HL-60/S4 treated with phorbol 12-myristate 13-acetate at 8.2 ng/mL for 4 days and 3 days (cell line): ENCODE results near the gene SDSL.

ENCODE experiments used
- in situ Hi-C: fragments of 300-500 bp; cut with MboI; formaldehyde crosslinking; loops from 2 replicates; pipeline ENCODE4 v1.15.0; 2022; ENCODE audit warnings: low sequenced_read_pairs

SDSL gene

DNA sequence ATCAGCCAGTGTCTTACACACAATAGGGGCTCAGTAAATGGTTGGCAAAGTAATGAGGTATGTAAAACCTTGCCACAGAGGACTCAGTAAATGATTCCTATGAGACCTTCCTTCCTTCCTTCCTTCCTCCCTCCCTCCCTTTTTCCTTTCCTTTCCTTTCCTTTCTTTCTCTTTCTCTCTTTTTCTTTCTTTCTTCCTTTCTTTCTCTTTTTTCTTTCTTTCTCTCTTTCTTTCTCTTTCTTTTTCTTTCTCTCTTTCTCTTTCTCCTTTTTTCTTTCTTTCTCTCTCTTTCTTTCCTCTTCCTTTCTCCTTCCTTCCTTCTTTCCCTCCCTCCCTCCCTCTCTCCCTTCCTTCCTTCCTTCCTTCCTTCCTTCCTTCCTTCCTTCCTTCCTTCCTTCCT lies 26.0 kb upstream of the SDSL start:
- in situ Hi-C loops = no loop called here

DNA sequence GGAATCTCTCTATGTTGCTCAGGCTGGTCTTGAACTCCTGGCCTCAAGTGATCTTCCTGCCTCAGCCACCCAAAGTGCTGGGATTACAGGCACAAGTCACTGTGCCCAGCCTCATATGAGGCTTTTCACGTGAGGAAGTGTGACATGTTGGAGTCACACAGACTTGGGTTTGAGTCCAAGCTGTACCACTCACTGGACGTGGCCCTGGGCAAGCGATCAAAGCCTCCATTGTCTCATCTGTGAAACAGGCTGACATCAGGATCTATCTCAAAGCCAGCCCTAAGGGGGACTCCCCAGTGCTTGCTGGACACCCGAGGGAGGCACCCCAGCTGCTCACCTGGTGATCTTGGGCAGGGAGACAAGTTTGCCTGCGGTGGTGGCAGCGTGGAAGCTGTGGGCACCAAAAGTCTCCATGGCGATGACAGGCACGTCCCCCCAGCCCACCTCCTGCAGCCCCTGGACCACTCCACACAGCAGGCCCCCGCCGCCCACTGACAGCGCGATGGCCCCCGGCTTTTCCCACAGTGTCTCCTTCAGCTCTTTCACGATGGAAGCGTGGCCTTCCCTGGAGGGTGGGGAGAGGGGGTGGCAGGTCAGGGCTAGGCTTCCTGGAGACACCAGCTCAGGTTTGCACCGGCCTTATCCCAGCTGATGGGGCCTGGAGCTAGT lies 25.2 kb upstream of the SDSL start:
- in situ Hi-C loops = no loop called here

DNA sequence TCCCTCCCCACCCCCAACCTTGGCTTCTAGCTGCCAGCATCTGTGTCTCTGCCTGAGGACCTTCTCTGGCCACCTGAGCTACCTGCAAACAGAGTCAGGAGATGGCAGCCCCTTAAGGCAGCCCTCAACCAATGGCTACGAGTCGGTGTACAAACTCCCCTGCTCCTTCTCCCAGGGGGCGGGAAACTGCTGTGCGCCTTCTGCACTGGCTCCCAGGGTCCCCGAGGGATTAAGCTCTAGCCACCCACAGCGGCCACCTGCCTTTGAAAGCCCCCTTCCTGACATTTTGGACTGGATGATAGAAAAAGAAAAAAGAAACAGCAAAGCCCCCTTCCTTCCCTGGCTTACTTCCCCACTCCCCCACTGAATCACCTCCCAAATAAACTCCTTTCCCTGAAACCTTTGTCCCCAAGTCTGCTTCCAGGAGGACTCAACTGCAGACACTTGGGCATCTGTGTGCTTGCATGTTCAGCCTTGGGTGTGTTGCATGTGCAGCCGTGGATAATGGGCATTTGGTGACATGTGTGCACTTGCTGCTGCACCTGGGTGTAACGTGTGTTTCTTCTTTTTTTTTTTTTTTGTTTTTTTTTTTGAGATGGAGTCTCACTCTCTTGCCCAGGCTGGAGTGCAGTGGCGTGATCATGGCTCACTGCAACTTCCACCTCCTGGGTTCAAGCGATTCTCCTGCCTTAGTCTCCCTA lies 24.5 kb upstream of the SDSL start:
- in situ Hi-C loops = no loop called here

DNA sequence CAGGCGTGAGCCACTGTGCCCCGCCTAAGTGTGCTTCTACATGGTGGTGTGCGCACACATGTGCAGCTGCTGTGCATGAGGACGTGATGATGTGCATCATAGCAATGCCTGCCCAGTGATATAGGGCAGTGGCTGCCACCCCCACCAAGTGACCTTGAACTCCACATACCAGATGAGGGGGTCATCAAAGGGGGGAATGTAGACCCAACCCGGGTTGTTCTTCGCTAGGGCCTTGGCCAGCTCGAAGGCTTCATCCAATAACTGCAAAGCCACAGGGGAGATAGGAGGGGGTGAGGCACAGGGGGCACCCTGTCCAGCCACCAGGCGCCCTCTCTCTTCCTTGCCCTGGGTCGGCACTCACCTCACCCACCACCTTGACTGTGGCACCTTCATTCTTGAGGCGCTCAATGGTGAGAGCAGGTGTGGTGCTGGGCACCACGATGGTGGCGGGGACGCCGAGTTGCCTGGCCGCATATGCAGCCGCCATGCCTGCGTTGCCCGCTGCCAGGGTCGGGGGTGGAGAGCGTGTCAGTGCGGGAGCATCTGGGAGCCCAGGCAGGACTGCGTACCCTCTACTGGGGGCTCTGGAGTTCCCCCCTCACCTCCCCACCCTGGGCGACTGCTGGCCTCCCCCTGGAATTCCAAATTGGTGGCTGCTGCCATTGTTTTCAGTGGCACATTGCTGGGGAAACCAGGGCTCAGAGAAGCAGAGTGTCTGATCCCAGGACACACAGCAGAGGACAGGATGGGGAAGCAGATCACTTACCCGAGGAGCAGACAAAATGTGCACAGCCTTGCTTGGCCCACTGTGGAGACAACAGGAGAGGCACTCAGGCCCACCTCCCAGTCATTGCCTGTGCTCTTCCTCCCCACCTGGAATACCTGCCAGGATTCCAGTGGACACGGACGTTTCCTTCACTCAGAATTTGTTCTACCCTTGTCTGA lies 23.6 kb upstream of the SDSL start:
- in situ Hi-C loops = no loop called here

DNA sequence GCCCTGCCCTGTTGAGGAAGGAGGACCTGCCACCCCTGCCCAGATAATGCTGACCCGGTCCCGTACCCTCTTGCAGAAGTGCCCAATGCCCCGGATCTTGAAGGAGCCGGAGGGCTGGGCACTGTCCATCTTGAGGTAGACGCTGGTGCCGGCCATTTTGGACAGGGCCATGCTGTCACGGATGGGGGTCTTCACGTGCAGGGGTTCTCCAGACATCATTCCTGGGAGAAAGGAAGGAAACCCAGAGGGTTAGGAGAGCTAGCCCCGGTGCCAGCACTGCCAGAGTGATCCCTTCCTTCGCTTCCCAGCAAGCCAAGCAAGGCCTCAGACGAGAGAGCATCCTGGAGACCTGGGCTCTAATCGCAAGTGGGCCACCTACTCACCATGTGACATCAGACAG lies 22.7 kb upstream of the SDSL start:
- in situ Hi-C loops = no loop called here

DNA sequence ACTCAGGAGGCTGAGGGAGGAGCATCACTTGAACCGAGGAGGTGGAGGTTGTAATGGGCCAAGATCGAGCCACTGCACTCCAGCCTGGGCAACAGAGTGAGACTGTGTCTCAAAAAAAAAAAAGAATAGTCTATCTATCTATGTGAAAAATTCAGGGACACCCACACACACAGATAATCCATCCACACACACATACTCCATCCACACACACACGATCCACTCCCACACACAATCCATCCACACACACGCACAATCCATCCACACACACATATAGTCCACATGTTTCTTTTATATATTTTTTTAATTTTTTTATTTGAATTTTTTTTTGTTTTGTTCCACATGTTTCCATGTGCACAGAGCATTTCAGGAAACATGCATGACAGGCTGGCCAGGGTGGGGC lies 21.8 kb upstream of the SDSL start:
- in situ Hi-C loops = loop anchor here (25.0 kb wide), 1 partner anchor 213 kb away; the partner anchor contains the start of genes DDX54 and RITA1

DNA sequence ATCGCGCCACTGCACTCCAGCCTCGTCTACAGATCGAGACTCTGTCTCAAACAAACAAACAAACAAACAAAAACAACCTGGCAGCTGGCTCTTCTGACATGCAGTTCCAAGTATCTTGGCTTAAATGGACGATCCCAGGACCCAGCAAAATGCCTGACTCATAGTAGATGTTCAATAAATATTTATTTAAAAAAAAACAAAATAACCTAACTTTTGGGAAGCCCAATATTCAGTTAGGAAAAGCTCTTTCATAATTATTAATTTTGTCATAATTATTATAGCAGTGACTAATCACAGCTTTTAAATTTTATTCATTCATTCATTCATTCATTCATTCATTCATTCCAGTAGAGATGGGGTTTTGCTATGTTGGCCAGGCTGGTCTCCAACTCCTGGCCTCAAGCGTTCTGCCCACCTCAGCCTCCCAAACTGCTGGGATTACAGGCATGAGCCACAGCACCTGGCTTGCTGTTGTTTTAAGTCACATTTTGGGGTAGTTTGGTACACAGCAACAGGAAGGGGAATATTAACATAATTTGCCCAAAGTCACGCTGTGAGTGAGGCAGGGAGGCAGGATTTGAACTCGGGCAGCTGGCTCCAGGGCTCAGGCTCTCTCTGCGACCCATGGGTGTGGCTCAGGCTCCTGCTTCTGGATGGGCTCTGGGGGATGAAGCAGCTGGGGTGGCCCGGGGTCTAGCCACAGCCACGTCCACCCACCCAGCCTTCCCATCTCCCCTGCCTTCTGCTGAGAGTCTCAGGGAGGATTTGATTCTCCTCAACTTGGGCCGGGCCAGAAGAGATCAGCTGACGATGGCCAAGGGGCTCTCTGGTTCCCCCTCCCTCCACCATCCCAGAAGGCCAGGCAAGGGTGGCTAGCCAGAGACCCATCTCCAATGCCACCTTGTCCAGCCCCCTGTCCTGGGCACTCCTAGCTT lies 20.8 kb upstream of the SDSL start:
- in situ Hi-C loops = loop anchor here (25.0 kb wide), 1 partner anchor 214 kb away; the partner anchor contains the start of genes DDX54 and RITA1

DNA sequence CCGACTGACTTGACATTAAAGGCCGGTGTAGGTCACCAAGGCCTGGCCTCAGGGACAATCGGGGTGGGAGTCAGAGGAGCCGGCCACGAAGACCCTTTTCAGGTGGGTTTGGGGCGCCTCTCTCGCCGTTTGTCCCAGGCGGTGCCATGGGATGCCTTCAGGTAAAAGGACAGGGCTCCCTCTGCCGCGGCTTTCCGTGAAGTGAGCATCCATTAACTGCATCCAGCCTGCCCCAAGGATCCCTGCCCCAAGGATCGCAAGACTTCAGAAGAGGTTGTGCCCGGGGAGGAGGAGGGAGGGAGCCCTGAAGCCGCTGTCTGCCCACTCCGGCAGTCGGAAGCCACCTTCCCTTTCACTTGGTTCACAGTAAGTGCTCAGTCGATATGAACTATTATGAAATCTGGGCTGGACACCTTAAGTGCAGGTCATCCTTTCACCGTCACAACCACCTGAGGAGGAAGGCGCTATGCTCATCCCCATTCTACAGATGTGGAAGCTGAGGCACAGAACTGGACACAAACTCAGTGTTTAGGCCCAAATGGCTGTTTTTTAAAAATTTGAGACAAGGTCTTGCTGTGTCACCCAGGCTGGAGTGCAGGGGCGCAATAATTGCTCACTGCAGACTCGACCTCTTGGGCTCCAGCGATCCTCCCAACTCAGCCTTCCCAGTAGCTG lies 19.5 kb upstream of the SDSL start:
- in situ Hi-C loops = loop anchor here (25.0 kb wide), 1 partner anchor 215 kb away; the partner anchor contains the start of genes DDX54 and RITA1

DNA sequence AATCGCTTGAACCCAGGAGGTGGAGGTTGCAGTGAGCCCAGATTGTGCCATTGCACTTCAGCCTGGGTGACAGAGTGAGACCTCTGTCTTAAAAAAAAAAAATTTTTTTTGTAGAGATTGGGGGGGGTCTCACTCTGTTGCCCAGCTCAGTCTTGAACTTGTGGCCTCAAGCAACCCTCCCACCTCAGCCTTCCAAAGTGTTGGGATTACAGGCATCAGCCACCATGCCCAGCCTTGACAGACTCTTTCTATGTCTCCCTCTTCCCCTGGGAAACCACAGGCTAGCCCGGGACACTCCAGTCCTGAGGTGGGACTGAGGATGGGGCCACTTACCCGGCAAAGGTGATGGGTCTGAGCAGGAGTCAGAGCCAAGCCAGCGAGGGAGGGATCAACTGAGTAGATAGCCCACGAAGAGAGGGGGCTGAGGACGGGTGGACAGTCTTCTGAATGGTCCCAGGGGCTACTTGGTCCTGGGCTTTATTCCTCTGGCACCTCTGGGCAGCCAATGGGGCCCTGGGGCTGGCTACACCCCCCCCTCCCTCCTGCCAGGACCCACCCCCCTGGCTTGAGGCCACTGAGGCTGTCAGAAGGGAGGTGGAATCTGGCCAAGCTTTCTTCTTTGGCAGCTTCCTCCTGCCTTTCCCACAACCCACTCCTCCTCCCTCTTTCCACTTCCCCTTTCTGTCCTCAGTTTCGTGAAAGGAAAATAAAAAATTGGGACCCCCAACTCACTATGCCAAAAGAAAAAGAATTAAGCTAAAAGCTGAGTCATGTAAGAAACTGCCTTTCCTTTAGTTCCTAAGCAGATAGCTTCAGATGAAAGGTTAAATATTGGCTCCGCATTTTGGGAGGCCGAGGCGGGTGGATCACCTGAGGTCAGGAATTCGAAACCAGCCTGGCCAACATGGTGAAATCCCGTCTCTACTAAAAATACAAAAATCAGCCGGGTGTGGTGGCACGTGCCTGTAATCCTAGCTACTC lies 18.5 kb upstream of the SDSL start, which contains the start of gene SDS:
SDS (minus strand) TSS at position 453 of the 981 bp plus-strand sequence. CDS start 4,179 bp downstream, outside the sequence.
- in situ Hi-C loops = loop anchor here (25.0 kb wide), 1 partner anchor 216 kb away; the partner anchor contains the start of genes DDX54 and RITA1

DNA sequence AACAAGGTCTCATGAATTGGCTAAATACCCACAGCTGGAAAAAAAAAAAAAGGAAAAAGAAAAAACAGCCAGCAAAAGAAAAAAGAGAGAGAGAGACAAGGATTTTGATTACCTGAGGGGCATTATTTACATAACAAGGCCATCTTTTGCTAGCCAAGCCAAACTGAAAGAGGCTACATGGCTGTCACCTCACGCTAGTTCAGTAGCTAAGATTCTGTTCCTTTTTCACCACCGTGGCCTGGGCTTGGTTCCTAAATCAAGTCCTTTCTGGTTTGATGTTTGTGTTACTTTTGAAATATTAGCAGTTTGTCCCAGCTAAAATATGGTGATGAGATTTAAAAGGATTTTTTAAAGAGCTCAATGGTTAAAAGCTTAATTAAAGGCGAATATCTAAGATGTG lies 16.5 kb upstream of the SDSL start:
- in situ Hi-C loops = loop anchor here (25.0 kb wide), 1 partner anchor 218 kb away; the partner anchor contains the start of genes DDX54 and RITA1

DNA sequence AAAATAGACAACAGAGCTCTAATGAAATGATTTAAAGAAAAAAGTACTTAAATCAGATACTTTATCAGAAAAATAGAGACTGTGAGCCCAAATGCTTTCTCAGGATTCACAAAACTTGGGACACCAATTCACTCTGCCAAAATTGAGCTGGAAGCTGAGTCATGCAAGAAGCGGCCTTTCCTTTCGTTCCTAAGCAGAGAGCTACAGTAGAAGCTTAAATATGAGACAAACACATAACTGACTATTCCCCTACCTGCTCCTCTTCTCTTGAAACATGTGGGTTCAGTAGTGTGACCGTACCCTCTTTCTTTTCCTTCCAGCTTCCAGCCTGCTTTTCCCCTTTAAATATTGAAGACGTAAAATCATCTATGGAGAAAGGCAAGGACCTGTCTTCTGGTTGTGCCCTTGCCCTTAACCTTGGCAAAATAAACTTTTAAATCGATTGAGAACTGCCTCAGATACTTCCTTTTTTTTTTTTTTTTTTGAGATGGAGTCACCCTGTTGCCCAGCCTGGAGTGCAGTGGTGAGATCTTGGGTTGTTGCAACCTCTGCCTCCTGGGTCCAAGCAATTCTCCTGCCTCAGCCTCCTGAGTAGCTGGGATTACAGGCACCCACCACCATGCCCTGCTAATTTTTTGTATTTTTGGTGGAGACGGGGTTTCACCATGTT lies 14.1 kb upstream of the SDSL start:
- in situ Hi-C loops = loop anchor here (25.0 kb wide), 1 partner anchor 221 kb away; the partner anchor contains the start of genes DDX54 and RITA1

DNA sequence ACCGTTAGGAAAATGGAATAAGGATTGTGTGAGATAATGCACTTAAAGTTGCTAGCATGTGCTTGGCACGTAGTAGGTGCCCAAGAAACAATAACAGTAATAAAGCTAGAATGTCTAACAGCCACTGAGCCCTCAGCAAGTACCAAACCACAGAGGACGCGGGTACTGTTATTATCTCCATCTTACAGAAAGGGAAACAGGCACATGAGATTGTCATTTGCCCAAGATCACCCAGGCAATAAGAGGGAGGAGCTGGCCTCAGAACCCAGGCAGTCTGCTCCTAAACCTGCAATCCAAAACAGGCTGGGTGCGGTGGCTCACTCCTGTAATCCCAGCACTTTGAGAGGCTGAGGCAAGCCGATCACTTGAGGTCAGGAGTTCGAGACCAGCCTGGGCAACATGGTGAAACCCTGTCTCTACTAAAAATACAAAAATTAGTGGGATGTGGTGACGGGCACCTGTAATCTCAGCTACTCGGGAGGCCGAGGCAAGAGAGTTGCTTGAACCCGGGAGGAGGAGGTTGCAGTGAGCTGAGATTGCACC lies 13.4 kb upstream of the SDSL start:
- in situ Hi-C loops = loop anchor here (25.0 kb wide), 1 partner anchor 222 kb away; the partner anchor contains the start of genes DDX54 and RITA1

DNA sequence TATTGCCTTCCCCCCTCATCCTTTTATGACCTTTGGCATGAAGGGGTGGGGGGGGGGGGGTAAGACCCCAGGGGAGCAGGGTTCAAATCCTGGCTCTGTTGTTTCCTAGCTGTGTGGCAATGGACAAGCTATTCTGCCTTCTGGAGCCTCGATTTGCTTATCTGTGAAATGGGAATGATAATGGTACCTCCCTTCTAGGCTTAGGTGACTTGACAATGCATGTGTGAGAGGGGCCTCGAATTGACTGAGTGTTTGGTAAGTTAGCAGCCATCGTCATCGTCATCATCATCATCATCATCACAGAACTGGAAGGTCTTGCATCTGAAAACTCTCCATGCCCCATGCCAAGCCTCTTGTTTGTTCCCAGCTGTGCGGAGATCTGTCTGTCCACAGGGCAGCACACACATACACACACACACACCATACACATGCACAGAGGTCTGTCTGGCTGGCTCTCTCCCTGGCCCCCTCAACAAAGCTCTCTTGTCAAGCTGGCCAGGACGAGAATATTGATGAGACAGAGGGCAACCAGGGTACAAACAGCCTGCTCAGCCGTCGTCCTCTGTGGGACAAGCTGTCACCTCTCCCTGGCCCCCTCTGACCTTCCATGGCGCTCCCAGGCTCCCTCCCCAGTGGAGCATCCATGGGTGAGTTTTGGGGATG lies 12.6 kb upstream of the SDSL start:
- in situ Hi-C loops = loop anchor here (25.0 kb wide), 1 partner anchor 222 kb away; the partner anchor contains the start of genes DDX54 and RITA1

DNA sequence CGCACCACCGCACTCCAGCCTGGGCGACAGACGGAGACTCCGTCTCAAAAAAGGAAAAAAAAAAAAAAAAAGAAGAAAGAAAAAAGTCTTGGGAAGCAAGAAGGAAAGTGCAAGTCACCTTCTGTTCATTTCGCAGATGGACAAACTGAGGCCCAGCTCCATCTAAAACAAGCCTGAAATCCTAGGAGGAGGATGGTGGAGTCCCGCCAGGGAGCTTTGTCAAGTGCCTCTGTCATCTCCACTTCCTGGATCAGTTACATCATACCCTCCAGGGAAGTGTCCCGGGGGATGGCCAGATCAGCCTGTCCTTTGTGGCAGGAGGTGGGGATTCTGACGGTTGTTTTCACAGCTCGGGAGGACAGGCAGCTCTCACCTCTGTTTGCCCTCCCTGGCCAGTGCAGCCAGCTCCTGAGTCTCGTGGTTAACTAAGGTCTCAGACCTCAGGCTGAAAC lies 8.7 kb upstream of the SDSL start:
- in situ Hi-C loops = loop anchor here (25.0 kb wide), 1 partner anchor 226 kb away; the partner anchor contains the start of genes DDX54 and RITA1

DNA sequence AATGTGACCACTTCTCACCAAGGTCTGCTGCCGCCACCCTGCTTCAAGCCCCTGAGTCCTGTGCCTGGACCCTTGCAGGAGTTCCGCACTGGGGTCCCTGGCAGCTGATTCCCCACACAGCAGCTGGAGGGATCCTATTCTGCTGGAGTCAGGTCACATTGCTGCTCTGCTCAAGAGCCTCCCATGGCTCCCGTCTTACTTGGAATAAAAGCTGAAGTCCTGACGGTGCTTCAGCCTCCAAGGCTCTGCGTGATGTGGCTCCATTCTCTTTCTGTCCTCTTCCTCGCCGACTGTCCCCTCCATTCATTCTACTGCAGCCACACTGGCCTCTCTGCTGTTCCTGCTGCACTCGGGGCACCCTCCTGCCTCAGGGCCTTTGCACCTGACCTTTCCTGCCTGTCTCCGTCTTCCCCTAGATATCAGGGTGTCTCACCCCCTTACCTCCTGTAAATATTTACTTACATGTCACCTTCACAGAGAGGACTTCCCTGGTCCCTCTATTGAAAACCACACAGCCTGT lies 7.6 kb upstream of the SDSL start:
- in situ Hi-C loops = loop anchor here (25.0 kb wide), 1 partner anchor 227 kb away; the partner anchor contains the start of genes DDX54 and RITA1
